GM19351 (cell line): ENCODE results near the gene ZNG1A.
"Not testable (repeated sequence)": the region's sequence is repeated elsewhere in the genome, so short reads cannot be mapped to it uniquely, and the experiment has no call there.

Experiments
- ATAC-seq: cut with Tn5 transposase; IDR thresholded peaks from one replicate; pipeline ENCODE4 v1.9.1; 2021; ENCODE audit warnings: mild to moderate bottlenecking, moderate library complexity; ENCODE audit not compliant: unreplicated experiment

The ZNG1A gene

DNA sequence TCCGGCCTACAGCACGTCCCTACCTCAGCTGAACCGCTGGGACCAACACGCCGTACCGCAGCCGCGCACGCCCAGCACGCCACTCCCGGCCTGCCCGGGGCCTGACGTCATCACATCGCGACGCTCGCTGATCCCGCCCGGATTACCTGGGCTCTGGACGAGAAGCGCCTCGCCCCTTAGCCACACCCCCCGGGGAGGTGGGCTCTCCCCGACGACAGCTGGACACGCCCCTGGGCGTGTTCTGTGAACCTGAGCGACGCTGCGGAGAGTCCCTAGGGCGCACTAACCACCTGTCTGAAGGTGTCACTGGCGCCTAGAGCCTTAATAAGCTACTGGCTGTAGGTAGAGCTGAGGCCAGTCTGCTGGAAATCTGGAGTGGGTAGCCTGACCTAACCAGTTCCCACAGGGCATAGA lies at the start of gene ZNG1A:
Gene ZNG1A, minus strand, starts transcription at position 87 of the 414 bp plus-strand sequence. CDS start 87 bp downstream, outside the sequence.
- not testable (repeated sequence) for ATAC-seq

DNA sequence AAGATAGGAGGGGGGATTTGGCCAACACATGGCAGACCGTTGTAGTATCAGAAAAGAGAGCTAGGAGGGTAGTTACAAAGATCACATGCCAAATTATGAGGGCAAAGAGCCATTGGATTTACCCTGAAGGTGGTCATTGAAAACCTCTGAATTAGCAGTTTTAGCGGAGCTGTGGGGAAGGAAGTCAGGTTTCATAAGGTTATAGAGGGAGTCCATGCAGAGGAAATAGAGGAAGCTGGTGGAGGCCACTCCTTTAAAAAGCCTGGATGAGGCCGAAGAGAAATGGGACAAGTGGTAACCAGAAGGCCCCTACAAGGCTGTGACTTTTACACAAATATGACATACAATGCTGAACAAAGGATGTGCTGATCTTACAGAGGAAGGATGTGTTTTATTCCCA lies 49.0 kb upstream of the ZNG1A start:
- no peak for ATAC-seq

DNA sequence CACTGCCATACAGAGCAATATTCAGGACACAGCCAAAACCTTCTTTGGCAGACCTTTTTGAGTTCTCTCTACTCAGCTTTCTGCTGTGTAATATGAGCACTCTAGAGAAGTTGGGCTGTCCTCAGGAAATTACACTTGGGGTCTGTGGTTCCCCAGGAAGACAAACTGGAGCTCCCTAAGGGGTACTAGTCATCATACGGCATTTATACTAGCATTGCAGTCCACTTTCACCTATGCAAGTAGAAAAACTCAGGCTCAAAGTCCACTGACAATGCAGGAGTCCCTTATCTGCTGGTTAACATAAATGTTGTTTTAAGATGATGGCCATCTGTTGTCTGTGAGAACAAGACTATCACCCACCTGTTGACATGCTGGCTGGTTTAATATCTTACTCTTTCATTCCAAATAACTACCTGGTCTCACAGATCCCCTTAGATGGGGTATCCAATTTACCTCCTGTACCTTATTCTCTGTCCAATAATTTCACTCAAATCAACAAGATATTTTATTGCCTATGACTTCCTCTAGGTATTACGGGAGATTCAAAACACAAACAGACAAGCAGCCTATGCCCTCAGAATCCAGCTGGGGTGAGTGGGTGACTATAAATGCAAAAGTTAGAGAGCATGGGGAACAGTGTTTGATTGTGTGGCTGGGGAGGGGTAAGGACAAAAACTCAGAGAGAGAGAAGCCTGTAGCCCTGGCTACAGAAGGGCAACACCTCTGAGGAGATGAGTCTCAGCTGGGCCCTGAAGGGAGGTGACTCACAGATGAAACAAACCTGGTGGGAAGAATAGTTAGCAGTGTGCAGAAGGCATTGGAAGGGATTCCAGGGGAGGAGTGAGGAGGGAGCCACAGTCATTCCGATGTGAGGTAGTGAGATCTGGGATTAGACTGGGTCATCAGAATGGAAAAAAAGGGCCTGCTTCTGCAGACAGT lies 46.0 kb upstream of the ZNG1A start:
- ATAC-seq: no peak

DNA sequence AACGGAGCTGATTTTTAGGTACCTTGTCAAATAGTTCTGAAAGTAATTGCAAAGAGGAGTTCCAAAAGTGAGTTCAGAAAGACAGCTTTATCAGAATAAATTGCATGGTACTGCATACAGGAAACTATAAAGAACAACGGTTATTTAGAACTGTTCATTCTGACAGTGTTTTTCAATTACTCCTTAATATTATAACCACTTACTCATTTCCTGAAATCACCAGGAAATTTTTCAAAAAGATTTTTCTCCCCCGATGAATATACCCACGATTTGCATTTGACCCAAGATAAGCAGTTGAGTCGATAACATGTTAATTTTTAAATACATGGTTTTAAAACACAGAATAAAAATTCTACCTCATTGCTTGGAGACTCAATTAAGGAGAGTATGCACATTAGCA lies 45.2 kb upstream of the ZNG1A start:
- ATAC-seq: no peak

DNA sequence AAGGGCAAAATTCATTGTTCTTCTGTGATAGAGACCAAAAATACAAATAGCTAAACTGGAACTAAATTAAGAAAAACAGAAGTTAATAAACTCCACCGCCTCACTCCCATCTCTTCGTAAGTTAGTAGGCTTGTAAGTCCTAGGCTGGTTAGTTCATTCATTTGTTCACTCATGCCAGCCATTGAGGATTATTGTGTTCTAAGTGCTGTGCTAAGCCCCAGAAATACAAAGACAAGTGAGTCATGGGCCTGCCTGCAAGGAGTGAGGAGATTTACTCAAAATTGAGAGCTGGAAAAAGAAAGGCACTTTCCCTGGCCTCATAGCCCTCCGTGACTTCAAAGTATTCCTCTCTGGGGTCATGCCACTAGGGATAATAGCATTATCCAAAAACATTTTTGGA lies 44.3 kb upstream of the ZNG1A start:
- ATAC-seq: no peak

DNA sequence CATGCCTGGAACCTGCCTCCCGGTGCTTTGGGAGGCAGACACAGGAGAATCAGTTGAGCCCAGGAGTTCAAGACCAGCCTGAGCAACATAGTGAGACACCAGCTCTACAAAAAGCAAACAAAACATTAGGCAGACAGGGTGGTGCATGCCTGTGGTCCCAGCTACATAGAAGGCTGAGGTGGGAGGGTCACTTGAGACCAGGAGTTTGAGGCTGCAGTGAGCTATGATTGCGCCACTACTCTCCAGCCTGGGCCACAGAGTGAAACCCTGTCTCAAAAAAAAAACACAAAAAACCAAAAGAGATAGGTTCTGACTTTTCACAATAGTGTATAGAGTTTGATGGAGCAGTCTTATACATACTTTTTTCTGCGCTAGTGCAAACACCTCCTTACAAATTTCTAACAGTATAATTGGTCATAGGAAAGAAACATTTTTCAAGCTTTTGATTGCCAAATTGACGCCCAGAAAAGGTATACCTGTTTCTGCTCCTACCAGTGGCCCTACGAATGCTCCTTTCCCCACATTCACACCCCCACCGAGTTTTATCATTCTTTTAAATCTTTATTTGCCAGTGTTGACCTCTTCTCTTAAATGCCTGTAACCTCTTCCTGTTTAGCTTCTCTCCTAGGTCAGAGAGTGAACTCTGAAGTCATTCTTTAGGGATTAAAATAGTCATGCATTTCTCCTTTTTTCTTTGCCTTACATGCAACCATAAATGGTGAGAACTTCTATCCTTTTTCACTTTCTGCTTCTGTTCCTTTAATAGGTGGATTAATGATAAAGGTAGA lies 43.3 kb upstream of the ZNG1A start:
- no peak for ATAC-seq

DNA sequence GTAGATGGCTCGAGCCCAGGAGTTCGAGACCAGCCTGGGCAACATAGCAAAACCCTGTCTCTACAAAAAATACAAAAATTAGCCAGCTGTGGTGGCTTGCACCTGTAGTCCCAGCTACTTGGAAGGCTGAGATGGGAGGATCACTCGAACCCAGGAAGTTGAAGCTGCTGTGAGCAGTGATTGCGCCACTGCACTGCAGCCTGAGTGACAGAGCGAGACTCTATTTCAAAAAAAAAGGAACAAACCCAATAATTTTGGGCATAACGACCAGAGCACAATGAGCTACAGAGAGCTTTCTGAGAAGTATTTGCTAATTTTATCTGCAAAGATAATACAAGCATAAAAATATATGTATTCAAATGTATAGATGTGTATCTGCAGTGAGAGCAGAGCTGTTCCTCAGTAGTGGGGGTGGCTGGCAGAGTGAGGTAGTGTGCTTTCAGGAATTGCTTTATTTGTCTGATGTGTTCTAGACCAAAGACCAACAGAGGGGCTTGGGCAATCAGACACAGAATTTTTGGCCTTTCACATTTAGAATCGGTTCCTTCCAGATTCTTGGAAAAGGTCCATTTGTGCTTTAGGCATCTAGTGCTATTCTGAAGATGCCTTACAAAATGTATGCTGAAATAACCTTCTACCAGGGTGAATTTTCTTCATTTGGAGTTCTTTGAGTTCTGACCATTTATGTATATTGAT lies 41.0 kb upstream of the ZNG1A start:
- ATAC-seq: no peak

DNA sequence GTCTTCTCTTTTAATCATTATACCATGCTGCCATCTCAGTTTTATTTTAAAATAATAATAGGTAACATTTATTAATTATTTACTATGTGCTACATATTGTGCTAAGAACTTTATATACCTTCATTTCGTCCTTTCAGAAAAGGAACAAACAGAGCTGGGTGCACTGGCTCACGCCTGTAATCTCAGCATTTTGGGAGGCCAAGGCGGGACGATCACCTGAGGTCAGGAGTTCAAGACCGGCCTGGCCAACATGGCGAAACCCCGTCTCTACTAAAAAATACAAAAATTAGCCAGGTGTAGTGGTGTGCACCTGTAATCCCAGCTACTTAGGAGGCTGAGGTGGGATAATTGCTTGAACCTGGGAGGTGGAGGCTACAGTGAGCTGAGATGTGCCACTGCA lies 40.2 kb upstream of the ZNG1A start:
- ATAC-seq: not testable (repeated sequence)

DNA sequence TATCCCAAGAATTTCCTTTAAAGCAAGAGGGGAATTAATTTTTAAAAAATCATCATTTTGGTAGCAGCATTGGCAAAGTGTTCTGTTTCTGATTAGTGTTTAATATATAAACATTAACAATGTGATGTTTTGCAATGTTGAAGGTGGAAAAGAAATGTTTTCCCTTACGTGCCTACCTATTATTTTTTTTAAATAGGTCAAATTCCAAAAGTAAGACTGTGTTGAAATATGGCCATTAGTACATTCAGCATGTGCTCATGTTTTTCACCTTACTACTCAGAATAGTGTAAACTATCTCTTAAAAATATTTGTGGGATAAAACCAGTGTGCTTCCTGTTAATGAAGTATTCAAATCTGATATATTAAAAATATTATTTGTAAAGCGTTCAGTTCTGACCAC lies 39.1 kb upstream of the ZNG1A start:
- no peak for ATAC-seq

DNA sequence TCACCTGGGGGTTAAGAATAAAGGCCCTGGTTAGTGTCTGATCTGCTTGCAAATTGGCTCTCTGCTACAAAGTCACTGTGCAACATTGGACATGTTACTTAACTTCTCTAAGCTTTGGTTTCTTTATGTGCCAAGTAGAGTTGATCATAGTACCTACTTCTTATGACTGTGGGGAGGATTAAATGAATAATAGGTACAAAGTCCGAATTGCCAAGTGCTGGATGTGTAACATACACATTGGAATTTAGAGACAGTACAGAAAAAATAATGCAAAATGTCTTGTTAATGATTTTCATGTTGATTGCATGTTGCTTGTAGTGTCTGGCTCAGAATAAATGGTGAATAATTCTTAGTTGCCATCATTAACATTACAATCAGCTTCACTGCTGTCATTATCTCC lies 38.0 kb upstream of the ZNG1A start:
- no peak for ATAC-seq

DNA sequence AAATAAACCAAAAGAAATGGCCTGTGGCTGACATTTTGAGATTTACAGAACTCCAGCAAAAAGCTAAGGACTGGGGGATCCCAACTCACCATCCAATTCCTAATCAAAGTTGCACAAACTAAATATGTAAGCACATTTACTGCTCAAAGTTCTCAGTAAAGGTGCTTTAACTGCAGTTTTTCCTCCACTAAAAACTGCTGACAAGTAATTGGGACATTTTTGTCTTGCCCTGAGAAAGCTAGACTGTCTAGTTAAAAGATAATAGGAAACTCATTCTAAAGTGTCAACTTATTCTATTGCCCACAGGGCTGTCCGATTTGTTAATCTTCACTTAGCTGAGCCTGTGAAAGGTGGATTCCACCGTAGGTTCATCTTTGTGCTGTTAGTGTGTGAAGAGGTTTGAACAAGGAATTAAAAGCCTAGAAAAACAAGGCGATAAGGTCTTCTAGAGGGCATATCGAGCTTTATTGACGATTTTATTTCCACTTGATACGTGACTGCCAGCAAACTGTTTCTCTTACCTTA lies 36.8 kb upstream of the ZNG1A start:
- ATAC-seq: no peak

DNA sequence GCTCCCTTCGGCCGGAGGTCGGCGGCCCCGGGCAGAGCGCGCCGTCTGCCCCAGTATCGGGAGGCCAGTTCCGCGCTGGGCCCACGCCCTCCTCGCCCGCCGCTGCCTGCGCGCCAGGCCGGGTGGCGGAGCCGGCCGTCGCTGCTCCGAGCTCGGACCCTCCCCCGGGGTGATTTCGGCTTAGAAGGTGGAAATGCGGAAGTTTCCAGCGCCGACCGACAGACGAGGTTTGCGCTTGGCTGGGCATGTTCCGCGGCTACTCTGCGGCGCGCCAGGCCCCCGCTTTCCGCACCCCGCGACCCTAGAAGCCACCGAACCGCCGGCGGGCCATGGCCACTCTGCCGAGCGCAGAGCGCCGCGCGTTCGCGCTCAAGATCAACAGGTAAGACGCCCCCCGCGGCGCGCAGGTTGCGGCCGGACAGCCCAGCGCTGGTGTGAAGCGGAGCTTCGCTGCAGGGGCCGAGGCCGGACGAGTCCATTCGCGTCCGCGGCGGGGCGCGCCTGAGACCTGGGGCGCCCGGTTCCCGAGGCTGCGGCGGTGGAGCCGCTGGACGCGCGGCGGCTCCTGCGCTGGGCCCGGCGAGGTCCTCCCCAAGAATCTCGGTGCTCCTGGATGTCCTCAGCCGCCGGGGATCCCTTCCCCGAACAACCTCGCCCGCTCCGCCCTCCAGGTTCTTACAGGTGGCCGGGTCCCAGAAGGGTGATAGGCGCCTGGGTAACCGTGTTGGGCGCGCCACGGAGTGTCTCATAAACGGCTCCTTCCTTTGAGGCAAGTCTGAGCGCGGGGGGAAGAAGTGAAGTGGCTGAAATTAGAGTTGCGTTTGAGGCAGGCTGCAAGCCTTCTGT lies 36.0 kb upstream of the ZNG1A start, which contains the start of gene DOCK8:
Gene DOCK8, plus strand, starts transcription at position 218 of the 846 bp plus-strand sequence. Its CDS starts 112 bp downstream, at position 330.
- ATAC-seq: peak; percentile 78

DNA sequence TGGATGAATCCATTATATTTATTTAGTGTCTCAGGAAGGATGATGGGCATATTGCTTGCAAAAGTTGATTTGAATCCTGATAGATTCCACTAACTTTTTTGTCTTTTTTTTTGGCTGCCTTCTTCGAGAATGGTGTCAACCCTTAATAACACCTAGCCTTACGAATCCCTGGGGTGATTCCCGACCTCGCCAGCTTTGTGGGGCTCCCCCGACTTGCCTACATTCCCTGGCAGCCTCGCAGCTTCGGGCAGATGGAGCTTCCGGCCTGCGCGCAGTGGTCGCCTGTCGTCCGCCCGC lies 35.4 kb upstream of the ZNG1A start:
- ATAC-seq: no peak

DNA sequence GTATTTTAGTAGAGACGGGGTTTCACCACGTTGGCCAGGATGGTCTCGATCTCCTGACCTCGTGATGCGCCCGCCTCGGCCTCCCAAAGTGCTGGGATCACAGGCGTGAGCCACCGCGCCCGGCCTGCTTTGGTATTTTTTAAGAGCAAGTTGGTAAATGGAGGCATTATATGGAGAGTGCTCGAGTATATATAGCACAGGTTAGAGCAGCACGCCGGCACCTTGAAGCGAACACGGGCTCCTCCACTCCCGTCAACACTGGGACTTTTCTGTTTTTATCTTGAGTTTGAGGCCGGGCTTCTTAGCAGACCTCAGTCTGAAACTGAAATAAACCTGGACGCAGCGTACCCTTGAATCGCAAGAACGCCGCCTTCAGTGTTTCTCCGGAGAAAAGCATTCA lies 35.0 kb upstream of the ZNG1A start:
- not testable (repeated sequence) for ATAC-seq

DNA sequence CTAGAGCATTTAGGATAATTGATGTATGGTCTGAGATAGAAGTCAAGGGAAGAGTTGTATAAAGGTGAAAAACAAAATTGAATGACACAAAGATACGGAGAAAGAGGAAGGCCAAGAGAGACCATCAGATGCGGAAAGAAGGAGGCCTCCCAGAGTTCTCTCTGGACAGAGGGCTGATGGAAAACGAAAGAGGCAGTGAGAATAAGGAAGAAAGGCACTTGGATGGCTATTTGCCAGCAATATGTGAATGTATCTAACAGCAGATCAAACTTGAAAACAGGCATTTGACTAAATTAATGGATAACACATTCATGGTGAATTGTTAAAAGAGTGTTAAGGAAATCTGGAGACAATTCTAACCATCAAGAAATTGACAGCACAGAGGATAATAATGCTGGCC lies 33.4 kb upstream of the ZNG1A start:
- ATAC-seq: no peak

DNA sequence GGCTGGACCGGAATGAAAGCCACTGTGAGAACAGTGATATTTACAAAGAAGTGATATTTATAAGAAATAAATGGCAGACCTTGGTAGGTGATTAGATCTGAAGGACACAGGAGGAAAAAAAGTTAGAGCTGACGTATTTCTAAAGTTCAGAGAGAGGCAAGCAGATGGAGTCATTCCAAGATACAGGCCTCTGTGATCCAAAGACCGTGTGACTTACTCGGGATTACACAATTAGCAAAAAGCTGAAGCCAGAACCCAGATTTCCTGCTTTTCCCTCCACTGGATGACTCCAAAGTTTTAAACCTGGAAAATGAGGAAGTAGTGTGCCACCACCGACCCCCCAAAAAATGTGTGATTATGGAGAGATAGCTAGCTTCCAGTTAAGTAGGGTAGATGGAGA lies 32.7 kb upstream of the ZNG1A start:
- ATAC-seq: no peak

DNA sequence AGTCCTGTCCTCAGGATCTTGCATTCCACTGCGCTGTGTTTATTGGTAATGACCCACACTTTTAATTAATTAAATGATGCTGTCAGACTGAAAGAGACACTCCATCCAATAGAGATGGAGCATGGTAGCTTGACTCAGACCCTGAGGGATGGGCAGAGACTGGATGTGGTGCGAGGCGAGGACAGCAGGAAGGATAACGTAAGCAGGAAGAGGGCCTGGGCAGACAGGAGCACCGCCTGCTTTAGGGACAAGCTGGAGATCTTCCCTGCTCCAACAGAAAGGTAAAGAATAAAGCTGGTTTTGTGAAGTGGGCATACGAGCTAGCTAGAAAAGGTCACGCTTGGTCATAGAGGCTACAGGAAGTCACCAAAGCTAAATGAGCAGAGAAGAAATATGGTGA lies 32.2 kb upstream of the ZNG1A start:
- ATAC-seq: no peak

DNA sequence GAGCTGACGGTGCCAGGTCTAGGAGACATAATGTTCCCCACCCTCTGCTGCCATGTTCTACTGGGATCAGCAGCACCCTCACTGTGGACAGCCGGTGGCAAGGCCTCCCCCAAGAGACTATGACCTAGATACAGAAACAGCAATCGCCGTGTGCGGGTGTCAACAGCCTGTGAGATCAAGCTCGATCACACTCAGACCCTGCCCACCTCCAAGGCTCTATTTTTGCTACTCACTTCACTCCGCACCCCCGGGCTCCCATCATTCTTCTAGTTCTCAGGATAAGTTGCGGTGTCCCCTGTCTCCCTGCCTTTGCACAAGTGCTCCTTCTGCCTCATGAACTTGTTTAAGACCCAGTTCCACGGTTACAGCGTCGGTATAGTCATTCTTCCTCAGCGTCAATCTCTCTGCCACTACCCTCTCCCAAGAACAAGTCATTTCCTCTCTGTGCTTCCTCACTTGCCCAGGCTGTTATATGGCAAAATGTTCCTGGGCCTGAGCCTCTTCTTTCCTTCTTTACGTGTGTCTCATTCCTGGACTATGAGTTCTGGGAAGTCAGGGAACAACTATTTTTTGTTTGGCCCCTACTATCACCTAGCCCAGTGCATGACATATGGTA lies 30.4 kb upstream of the ZNG1A start:
- no peak for ATAC-seq

DNA sequence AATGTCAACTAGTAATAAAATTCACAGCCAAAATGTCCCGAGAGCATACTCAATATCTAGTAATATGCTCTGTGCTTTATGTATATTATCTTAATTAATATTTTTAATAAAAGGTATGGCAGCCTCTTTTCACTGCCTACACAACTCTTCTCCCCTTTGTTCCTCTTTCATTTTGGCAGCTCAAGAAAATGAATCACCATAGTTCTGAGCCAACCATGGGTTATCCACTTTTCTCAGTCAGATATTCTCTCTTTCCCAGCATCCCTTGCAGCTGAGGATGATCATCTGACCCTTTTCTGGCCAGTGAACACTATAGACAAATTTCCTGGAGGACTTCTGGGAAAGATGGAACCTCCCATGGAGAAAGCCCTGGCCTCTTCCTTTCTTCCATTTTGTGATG lies 27.6 kb upstream of the ZNG1A start:
- no peak for ATAC-seq

DNA sequence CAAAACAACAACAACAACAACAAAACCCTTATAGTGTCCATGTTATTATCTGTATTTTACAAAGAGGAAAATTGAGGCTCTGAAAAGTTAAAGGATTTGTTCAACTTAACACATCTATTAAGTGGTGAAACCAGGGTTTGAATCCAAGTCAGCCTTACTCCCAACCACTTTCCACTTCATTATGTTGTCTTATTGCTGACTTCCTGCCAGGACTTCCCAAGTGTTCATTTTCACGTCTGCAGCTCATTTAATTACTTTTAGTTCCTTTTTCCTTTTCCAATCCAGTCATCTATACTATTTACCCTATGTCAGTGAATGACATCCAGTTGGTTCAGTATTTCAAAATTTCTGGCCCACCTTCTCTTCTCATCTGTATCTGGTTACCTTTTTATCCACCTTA lies 20.7 kb upstream of the ZNG1A start:
- not testable (repeated sequence) for ATAC-seq
